Tibial artery (tissue), 4 donors: ENCODE data around the gene CKB.
A peak's percentile ranks its signal among the peaks of the same experiment; 100 is the strongest.

Experiments
- DNase-seq, 2 donors: peaks; one replicate each; pipeline ENCODE4 v3.0.0-alpha.2; 2019
- H3K27ac ChIP-seq, 2 donors: fragments of 200-600 bp; sonication (generic) in 1 of 2; 1 replicate in 1 of 2; 2 replicates in 1 of 2; pipeline ENCODE4 v1.5.1; 2018 to 2019; ENCODE audit warnings: mild to moderate bottlenecking in 1 of 2
- H3K27me3 ChIP-seq, 2 donors: fragments of 200-600 bp; sonication (generic) in 1 of 2; one replicate each; pipeline versions ENCODE4 v1.5.1 to v1.6.0; 2016 to 2019
- H3K36me3 ChIP-seq, 3 donors: fragments of 200-600 bp; sonication (generic) in 2 of 3; one replicate each; pipeline ENCODE4 v1.5.1; 2016 to 2019; ENCODE audit warnings: mild to moderate bottlenecking in 2 of 3
- H3K4me1 ChIP-seq, 4 donors: fragments of 200-600 bp; sonication (generic) in 2 of 4; 1 replicate in 3 of 4; 2 replicates in 1 of 4; pipeline ENCODE4 v1.5.1; 2016 to 2019
- H3K4me3 ChIP-seq, 2 donors: fragments of 200-600 bp; sonication (generic) in 1 of 2; 1 replicate in 1 of 2; 2 replicates in 1 of 2; pipeline ENCODE4 v1.5.1; 2018 to 2019; ENCODE audit warnings: mild to moderate bottlenecking in 2 of 2
- H3K9me3 ChIP-seq, 3 donors: fragments of 200-600 bp; sonication (generic) in 1 of 3; one replicate each; pipeline ENCODE4 v1.5.1; 2016 to 2019
- intact Hi-C: fragments of 100-400 bp; cut with DNase I; formaldehyde crosslinking; loops from one replicate; pipeline ENCODE4 v1.15.0; 2023; ENCODE audit warnings: low total_unique reads
- TF ChIP-seq, protein P1 (sequence below), 2 experiments: fragments of 200-600 bp in 1 of 2; fragments of 450-650 bp in 1 of 2; IDR thresholded peaks; one replicate each; pipeline ENCODE4 v1.5.1; 2017 to 2019; ENCODE audit warnings: antibody characterized with exemption in 2 of 2, mild to moderate bottlenecking in 1 of 2, moderate library complexity in 1 of 2

The CKB gene

DNA sequence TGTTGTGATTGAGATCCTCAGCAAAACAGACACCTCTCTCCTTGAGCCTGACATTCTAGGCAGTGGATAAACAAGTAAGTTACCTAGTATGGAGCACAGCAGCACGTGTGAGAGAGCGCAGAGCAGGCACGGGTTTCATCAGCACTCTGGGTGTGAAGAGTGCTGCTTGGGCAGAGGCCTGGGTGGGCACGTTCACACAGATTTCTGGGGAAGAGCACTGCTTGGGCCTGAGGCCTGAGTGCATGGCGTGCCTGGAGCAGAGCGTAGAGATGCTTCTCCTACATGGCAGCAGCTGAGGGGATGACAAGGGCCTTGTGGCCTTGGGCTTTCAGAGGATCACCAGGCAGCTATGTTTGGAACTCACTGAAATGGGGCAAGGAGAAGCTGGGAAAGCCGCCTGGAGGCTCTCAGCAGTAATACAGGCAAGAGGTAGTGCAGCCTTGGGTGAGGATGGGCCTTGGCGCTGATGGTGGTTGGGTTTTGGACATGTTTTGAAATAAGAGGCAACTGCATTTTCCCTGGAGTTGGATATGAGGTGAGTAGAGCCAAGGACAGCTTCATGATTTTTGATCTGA is 17.6 kb downstream of the CKB start:
- DNase-seq: peak in 1 of 2 donors; percentile 15
- Histone ChIP-seq H3K27ac (no peak overlapping the region), H3K4me1 (peaks cover 0 to 7% (median 3%) of the 10 kb centered on the region in 4 donors), H3K27me3 (no peaks in the 10 kb centered on the region), H3K9me3 (no peaks in the 10 kb centered on the region), H3K36me3 (peaks cover 38 to 94% (median 70%) of the 10 kb centered on the region in 3 donors), H3K4me3 (no peak overlapping the region)
- TF ChIP-seq, protein P1, sequence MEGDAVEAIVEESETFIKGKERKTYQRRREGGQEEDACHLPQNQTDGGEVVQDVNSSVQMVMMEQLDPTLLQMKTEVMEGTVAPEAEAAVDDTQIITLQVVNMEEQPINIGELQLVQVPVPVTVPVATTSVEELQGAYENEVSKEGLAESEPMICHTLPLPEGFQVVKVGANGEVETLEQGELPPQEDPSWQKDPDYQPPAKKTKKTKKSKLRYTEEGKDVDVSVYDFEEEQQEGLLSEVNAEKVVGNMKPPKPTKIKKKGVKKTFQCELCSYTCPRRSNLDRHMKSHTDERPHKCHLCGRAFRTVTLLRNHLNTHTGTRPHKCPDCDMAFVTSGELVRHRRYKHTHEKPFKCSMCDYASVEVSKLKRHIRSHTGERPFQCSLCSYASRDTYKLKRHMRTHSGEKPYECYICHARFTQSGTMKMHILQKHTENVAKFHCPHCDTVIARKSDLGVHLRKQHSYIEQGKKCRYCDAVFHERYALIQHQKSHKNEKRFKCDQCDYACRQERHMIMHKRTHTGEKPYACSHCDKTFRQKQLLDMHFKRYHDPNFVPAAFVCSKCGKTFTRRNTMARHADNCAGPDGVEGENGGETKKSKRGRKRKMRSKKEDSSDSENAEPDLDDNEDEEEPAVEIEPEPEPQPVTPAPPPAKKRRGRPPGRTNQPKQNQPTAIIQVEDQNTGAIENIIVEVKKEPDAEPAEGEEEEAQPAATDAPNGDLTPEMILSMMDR (IDR thresholded peaks at IDR 0.05): no peak
- intact Hi-C loops: no loop called here

DNA sequence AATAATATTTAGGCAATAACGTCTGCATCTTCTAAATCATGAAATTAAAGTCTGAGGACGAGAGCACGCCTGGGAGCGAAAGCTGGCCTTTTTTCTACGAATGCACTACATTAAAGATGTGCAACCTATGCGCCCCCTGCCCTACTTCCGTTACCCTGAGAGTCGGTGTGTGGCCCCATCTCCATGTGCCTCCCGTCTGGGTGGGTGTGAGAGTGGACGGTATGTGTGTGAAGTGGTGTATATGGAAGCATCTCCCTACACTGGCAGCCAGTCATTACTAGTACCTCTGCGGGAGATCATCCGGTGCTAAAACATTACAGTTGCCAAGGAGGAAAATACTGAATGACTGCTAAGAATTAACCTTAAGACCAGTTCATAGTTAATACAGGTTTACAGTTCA is 19.3 kb downstream of the CKB start:
- H3K4me1 ChIP-seq: peaks cover 0 to 7% (median 3%) of the 10 kb centered on the region in 4 donors
- no peaks in the 10 kb centered on the region for H3K9me3 ChIP-seq
- peaks cover 33 to 96% (median 60%) of the 10 kb centered on the region in 3 donors for H3K36me3 ChIP-seq
- no peak overlapping the region for H3K4me3 ChIP-seq
- TF ChIP-seq, protein P1 (IDR thresholded peaks at IDR 0.05): no peak
- H3K27me3 ChIP-seq: no peaks in the 10 kb centered on the region
- no peak overlapping the region for H3K27ac ChIP-seq
- intact Hi-C loops: no loop called here
- no peak for DNase-seq

DNA sequence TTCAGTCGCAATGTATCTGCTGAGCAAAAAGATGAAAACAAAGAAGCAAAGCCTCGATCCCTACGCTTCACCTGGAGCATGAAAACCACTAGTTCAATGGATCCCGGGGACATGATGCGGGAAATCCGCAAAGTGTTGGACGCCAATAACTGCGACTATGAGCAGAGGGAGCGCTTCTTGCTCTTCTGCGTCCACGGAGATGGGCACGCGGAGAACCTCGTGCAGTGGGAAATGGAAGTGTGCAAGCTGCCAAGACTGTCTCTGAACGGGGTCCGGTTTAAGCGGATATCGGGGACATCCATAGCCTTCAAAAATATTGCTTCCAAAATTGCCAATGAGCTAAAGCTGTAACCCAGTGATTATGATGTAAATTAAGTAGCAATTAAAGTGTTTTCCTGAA is 19.8 kb downstream of the CKB start:
- H3K27me3 ChIP-seq: no peaks in the 10 kb centered on the region
- intact Hi-C loops: no loop called here
- peaks cover 0 to 7% (median 3%) of the 10 kb centered on the region in 4 donors for H3K4me1 ChIP-seq
- no peaks in the 10 kb centered on the region for H3K9me3 ChIP-seq
- no peak overlapping the region for H3K27ac ChIP-seq
- no peak for DNase-seq
- TF ChIP-seq, protein P1 (IDR thresholded peaks at IDR 0.05): no peak
- peaks cover 33 to 91% (median 59%) of the 10 kb centered on the region in 3 donors for H3K36me3 ChIP-seq
- H3K4me3 ChIP-seq: no peak overlapping the region

DNA sequence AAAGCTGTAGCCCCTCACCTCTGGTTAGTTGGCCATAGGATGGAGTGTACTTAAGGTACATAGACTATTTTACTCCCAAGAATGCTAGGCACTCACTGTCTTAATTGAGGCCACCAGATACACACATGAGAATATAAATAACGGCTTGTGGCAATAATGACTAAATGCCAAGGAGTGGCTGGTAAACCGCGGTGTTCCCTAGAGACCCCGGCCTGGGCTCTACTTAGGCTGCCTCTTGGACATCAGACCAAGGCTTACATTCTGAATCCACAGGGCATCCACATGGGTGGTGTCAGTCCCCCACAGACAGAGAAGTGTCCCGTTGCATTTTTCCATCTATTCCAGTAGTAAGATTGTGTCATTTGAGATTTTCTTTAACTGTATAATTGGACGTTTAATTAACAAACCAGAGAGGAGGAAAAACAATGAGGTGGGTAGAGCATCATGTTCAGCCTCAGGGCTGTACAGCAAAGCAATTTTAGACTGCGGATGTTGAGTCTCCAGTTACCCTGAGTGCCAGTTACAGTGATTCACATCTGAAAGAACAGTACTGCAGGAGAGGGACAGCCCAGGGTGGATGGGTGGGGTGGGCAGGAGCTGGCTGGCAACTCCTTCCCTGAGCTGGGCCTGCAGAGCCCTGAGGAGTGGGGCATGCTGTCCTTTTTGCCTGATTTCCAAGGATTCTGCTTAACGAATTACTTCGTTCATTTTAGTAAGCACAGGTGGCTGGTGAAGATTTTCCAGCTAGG is 20.5 kb downstream of the CKB start:
- Histone ChIP-seq H3K27ac (no peak overlapping the region), H3K36me3 (peaks cover 33 to 83% (median 58%) of the 10 kb centered on the region in 3 donors), H3K9me3 (no peaks in the 10 kb centered on the region), H3K4me3 (no peak overlapping the region), H3K27me3 (no peaks in the 10 kb centered on the region), H3K4me1 (peaks cover 0 to 7% (median 3%) of the 10 kb centered on the region in 4 donors)
- TF ChIP-seq, protein P1 (IDR thresholded peaks at IDR 0.05): no peak
- intact Hi-C loops: no loop called here
- DNase-seq: no peak

DNA sequence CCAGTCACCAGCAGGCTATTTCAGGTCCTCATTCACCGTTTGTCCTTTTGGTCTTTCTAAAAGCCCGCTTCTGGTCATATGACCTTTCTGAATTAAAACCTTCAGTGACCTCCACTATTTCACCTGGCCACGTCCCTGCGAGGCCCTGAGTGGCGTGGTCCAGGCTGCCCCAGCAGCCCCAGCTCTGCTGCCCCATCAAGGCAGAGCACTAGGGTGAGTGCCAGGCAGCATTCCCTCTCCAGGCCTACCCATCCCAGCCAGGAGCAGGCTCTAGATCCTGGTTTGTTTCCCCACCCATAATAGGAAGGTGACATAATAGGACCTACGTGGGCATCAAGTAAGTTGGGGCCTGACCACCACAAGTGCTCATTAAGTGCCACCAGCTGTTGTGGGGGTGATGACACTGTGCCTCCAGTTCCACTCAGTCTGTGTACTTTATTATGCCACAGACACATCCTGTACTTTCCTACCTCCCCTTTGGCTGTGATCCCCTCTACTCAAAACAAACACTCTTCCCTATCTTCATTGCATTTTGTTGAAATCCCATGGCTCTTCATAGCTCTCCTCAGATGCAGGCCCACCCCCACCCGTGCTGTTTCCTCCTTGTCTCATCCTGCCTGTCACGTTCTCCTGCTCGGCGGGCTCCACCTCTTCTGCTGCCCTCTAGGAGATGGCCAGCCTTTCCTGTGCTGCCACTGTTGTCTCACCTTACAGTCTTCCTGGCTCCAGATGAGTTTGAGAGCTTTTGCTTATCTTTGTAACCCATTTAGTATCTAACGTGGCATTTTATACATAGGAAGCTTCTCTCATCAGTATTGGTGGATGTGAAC is 21.4 kb downstream of the CKB start:
- H3K4me1 ChIP-seq: peaks cover 0 to 7% (median 3%) of the 10 kb centered on the region in 4 donors
- no peak overlapping the region for H3K4me3 ChIP-seq
- DNase-seq: no peak
- H3K27ac ChIP-seq: peak overlapping the region in 1 of 2 donors; percentile 65
- intact Hi-C loops: no loop called here
- H3K27me3 ChIP-seq: no peaks in the 10 kb centered on the region
- peaks cover 38 to 77% (median 57%) of the 10 kb centered on the region in 3 donors for H3K36me3 ChIP-seq
- TF ChIP-seq, protein P1 (IDR thresholded peaks at IDR 0.05): no peak
- H3K9me3 ChIP-seq: no peaks in the 10 kb centered on the region
